GM12873 (cell line): ENCODE measurements around the gene CES2.

Source experiments
- TF ChIP-seq, protein P1 (sequence below): IDR thresholded peaks from 2 replicates; pipeline ENCODE4 v1.5.1; 2012; ENCODE audit warnings: low read depth, mild to moderate bottlenecking, moderate library complexity, low read length, control low read depth; ENCODE audit not compliant: insufficient read depth; ENCODE audit errors: missing control alignments

The CES2 gene

DNA sequence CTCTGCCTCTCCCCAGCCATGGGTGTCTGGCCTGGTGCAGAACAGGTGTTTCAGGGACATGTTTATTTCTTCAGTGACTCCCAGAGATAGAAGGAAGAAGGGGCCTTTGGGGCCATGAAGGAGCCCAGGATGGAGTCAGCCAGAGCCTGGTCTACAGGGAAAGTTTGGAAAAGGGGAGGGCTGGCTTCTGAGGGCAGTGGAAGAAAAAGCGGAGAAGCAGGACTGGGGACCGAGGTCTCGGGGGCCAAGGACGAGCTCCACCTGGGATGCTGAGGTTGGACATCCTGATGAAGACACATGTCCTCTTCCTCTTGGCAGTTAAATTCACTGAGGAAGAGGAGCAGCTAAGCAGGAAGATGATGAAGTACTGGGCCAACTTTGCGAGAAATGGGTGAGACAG lies 7.7 kb downstream of the CES2 start:
- TF ChIP-seq, protein P1, sequence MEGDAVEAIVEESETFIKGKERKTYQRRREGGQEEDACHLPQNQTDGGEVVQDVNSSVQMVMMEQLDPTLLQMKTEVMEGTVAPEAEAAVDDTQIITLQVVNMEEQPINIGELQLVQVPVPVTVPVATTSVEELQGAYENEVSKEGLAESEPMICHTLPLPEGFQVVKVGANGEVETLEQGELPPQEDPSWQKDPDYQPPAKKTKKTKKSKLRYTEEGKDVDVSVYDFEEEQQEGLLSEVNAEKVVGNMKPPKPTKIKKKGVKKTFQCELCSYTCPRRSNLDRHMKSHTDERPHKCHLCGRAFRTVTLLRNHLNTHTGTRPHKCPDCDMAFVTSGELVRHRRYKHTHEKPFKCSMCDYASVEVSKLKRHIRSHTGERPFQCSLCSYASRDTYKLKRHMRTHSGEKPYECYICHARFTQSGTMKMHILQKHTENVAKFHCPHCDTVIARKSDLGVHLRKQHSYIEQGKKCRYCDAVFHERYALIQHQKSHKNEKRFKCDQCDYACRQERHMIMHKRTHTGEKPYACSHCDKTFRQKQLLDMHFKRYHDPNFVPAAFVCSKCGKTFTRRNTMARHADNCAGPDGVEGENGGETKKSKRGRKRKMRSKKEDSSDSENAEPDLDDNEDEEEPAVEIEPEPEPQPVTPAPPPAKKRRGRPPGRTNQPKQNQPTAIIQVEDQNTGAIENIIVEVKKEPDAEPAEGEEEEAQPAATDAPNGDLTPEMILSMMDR, result no peak

DNA sequence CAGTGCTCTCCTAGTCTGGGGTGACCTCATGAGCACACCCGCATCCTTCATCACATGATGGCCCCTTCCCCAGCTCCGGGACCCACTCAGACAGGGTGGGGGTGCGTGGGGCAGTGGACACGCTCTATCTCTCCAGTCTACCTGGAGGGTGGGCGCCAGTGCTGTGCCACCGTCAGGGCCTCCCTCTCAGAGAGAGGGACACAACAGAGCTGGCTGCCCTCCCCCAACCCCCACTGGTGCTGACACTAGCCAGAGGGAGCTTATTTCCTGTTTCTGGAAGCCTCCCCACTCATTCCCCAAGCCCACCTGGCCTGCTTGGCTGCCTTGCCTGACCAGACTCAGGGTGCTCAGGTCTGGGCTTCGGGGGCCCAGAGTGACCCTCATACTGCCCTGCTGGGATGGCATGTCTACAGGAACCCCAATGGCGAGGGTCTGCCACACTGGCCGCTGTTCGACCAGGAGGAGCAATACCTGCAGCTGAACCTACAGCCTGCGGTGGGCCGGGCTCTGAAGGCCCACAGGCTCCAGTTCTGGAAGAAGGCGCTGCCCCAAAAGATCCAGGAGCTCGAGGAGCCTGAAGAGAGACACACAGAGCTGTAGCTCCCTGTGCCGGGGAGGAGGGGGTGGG lies 8.2 kb downstream of the CES2 start:
- TF ChIP-seq, protein P1, result no peak

DNA sequence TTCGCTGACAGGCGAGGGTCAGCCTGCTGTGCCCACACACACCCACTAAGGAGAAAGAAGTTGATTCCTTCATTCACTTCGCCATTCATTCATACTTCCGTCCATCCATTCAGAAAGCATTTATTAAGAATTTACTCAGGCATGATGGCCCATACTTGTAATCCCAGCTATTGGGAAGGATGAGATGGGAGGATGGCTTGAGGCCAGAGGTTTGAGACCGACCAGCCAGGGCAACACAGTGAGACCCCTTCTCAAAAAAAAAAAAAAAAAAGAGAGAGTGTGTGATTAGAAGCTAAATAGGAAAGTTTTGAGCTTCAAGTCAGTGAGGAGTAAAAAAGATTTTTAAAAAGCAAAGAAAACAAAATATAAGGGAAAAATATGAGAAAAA lies 8.7 kb downstream of the CES2 start:
- TF ChIP-seq, protein P1, result no peak

DNA sequence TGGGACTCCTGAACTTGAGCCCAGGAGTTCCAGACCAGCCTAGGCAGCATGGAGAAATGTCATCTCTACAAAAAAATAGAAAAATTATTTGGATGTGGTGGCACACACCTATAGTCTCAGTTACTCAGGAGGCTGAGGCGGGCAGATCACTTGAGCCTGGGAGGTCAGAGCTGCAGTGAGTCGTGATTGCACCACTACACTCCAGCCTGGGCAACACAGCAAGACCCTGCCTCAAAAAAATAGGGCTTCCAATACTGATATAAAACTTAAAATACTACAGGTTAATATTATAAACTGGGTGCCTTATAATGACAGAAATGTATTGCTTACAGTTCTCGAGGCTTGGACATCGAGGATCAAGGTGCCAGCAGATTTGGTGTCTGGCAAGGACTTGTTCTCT lies 10.6 kb downstream of the CES2 start:
- TF ChIP-seq, protein P1, result no peak

DNA sequence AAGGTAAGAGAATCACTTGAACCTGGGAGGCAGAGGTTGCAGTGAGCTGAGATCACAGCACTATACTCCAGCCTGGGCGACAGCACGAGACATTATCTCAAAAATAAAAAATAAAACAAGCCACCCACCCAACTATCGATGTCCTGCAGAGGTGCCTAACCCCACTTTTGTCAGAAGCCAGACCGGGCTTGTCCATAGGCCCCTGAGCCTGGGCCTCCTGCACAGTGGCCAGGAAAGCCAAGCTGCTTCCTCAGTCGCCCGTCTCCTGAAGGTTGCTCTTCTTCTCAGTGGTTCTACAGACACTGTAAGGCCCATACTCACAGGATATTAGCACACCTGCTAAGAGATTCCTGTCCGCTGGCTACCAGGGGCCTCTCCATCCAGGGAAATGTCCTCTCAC lies 11.2 kb downstream of the CES2 start:
- TF ChIP-seq, protein P1, result no peak

DNA sequence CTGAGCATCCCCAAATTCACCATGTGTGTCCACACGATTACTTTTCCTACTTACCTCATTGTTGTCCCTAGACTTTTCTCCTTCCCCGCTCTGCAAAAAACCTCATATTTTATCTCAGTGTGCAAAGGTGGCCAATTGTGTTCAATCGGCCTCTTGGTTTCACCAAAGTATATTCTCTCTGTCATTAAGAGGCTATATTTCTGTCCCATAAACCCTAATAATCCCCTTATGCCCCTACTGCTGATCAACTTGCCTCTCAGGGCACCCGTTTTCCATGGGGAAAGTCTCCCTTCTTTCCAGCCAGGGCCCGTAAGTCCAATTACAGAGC lies 11.6 kb downstream of the CES2 start:
- TF ChIP-seq, protein P1, result no peak

DNA sequence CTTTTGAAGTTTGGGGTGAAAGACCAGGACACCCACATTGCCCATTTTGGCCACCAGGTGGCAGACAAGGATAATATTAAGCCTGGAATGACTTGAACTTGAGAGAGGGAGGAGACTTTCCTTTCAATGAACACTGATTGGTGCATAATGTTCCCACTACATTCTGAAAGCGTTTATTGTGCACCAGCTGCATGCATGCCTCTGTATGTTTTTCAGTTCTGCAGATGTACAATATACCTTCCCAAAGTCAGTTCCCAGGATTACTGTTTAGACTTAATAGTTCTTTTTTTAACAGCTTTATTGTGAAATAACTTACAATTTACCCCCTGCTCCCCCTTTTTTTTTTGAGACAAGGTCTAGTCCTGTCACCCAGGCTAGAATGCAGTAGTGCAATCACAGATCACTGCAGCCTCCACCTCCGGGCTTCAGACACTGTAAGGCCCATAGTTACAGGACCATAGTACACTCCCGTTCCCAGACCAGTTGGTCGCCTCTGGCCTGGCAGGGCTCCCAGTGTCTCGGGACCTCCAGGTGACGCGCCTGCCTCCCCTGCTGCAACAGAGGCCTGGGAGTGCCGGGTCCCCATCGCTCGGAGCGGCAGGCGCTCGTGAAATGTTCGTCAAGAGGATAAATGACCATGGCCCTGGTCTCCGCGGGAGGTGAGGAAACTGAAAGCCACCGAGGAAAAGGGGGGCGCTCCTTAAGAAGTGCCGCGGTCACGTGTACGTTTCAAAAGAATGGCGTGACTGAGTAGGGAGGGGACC lies 12.2 kb downstream of the CES2 start:
- TF ChIP-seq, protein P1, result peak; percentile 80
